ENCODE data around the gene CCDC182.

CCDC182 gene

DNA sequence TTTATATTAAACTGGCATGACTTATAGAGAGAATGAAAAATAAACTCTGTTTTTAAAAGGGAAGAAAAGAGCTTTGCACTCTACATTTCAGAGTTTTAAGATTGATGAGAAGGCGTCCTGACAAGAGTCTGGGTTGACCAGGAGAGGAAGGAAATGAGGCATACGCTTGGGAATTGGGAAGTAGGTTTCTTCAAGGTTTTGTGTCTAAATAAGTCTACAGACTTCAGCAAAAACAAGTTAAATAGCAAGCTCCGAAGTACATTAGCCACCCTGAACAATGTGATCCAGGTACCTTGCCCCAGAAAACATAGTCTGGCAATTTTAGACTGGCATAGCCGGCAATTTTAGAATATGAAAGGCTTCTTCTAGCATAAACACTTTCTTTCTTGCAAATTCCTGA lies 28.5 kb upstream of the CCDC182 start:
- ATAC-seq (replicated peaks) (no peak), DNase-seq (no peak)
- no peaks in the 10 kb centered on the region for H3K4me1 Mint-ChIP-seq (ENCODE audit: low read depth in 2 of 2)
- H3K4me3 Mint-ChIP-seq = no peak overlapping the region
- no peaks in the 10 kb centered on the region for H3K9me3 Mint-ChIP-seq
- peaks cover 60 to 85% of the 10 kb centered on the region in 2 donors for H3K27me3 Mint-ChIP-seq
- no peak overlapping the region for H3K27ac Mint-ChIP-seq
- H3K36me3 Mint-ChIP-seq (ENCODE audit: insufficient read depth) = no peaks in the 10 kb centered on the region

GRCh38 chr17:57772774-57773173 lies 27.7 kb upstream of the CCDC182 start:
- ATAC-seq (replicated peaks) (no peak), DNase-seq (no peak)
- no peak overlapping the region for H3K27ac Mint-ChIP-seq
- no peaks in the 10 kb centered on the region for H3K9me3 Mint-ChIP-seq
- no peaks in the 10 kb centered on the region for H3K36me3 Mint-ChIP-seq (ENCODE audit: insufficient read depth)
- no peak overlapping the region for H3K4me3 Mint-ChIP-seq
- H3K4me1 Mint-ChIP-seq (ENCODE audit: low read depth in 2 of 2) = no peaks in the 10 kb centered on the region
- peaks cover 61 to 77% of the 10 kb centered on the region in 2 donors for H3K27me3 Mint-ChIP-seq

DNA sequence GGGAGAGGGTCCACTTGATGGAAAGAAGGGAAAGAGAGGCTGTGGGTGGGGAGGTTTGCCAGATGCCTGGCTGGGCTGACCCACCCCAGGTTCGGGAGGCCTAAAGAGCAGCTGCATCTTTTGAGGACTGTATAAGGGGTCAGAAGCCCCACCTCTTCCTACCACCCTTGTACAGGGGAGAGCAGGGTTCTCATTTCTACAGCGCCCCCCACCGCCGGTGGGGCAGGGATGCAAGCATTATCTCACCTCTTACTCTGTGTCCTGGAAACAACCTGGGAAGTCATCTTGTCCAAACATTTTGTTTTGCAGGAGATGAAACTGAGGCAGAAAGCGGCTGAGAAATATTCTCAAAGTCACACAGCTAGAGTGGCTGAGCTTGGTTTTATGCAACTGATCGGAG lies 22.5 kb upstream of the CCDC182 start:
- H3K36me3 Mint-ChIP-seq (ENCODE audit: insufficient read depth) = no peaks in the 10 kb centered on the region
- H3K9me3 Mint-ChIP-seq = no peaks in the 10 kb centered on the region
- peaks cover 0 to 2% of the 10 kb centered on the region in 2 donors for H3K4me1 Mint-ChIP-seq (ENCODE audit: low read depth in 2 of 2)

GRCh38 chr17:57766318-57766943 lies 21.3 kb upstream of the CCDC182 start:
- DNase-seq = no peak
- no peak for ATAC-seq (replicated peaks)
- Mint-ChIP-seq H3K27ac (no peak overlapping the region), H3K9me3 (no peaks in the 10 kb centered on the region), H3K4me3 (no peak overlapping the region), H3K27me3 (peaks cover 40 to 47% of the 10 kb centered on the region in 2 donors), H3K36me3 (ENCODE audit: insufficient read depth) (no peaks in the 10 kb centered on the region), H3K4me1 (ENCODE audit: low read depth in 2 of 2) (peaks cover 0 to 2% of the 10 kb centered on the region in 2 donors)

More for the DNA sequence above, 22.5 kb upstream of the CCDC182 start:
- H3K4me3 Mint-ChIP-seq = no peak overlapping the region
- peaks cover 40 to 48% of the 10 kb centered on the region in 2 donors for H3K27me3 Mint-ChIP-seq
- ATAC-seq (replicated peaks) (no peak), DNase-seq (no peak)
- no peak overlapping the region for H3K27ac Mint-ChIP-seq

DNA sequence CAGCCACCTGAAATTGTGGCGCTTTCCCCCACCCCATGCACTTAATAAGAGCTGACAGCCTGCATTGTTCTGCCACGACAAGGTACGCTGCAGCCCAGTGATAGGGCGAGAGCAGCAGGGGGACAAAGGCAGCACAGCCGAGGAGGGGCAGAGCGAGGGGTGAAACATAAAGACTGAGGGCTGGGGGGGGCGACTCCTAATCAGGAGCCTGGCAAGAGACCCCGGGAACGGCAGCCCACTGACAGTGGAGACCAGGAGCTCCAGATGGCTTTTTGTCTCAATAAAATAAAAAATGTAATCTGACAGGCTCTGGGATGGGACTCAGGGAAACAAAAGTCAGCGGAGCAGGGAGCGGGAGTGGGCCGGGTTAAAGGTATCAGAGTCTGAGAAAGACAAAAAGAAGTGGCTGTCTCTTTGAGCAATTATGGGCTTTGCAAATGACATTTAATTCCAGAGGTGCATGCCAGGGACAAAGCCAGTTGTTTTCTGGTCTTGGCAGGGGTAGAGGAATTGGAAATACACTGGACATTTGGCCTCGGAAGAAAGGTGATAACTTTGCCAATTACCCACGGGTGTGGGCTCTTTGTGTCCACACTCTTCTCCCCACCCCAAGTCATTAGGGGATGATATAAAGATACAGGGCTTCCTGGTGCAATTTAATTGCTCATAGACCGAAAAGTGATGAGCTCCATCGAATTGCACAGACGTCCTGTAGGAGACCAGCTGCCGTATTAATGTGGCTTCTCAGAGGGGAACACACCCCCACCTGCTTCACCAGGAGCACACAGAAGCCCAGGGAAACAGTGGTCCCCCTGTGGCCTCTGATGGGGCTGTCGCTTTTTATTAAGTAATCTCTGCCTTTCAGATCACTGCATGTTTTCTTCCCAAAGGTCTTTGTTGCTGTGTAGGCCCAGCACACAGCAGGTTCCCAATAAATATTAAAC lies 17.6 kb upstream of the CCDC182 start:
- DNase-seq = no peak
- no peaks in the 10 kb centered on the region for H3K9me3 Mint-ChIP-seq
- peaks cover 0 to 2% of the 10 kb centered on the region in 2 donors for H3K4me1 Mint-ChIP-seq (ENCODE audit: low read depth in 2 of 2)
- H3K36me3 Mint-ChIP-seq (ENCODE audit: insufficient read depth) = no peaks in the 10 kb centered on the region
- no peak for ATAC-seq (replicated peaks)
- H3K27me3 Mint-ChIP-seq = peaks cover 25 to 43% of the 10 kb centered on the region in 2 donors
- no peak overlapping the region for H3K4me3 Mint-ChIP-seq
- H3K27ac Mint-ChIP-seq = no peak overlapping the region

DNA sequence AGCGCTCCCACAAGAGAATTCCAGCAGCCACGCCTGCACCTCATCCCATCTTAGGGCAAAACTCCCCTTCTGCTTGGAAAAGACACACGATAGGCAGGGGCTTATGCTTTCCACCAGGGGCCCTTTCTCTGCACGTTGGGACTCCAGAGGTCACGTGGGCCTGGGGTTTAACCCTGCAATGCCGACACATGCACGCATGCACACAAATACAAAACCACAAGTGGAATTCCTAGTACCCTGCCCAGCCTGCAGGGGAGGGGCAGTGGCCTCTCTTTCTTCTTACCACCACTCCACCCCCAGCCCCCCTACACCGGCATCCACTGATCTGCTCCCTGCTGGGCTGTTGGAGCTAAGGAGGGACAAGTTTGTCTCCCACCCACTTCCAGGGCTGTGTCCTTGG lies 16.8 kb upstream of the CCDC182 start:
- DNase-seq (no peak), ATAC-seq (replicated peaks) (no peak)
- Mint-ChIP-seq H3K9me3 (no peaks in the 10 kb centered on the region), H3K27ac (no peak overlapping the region), H3K4me1 (ENCODE audit: low read depth in 2 of 2) (peaks cover 0 to 2% of the 10 kb centered on the region in 2 donors), H3K4me3 (no peak overlapping the region), H3K36me3 (ENCODE audit: insufficient read depth) (no peaks in the 10 kb centered on the region), H3K27me3 (peaks cover 25 to 35% of the 10 kb centered on the region in 2 donors)

DNA sequence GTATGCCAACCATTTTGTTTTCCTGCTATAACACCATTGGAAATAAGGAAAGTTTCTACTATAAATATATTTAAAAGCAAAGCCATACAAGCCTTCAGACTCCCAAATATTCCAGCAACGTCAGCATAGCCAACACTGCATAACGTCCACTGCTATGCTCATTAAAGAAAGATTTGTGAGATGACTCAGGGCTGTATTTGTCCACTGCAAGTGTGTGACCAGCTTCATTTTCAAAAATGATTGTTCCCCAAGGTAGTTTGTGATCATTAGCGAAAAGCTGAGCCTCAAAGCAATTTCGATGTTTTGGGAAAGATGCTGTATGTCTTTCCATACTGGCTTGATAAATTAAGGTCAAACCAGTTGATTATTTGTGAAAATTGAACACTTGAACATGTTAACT lies 14.9 kb upstream of the CCDC182 start:
- DNase-seq = no peak
- H3K4me3 Mint-ChIP-seq = no peak overlapping the region
- H3K27ac Mint-ChIP-seq = no peak overlapping the region
- no peak for ATAC-seq (replicated peaks)
- H3K9me3 Mint-ChIP-seq = no peaks in the 10 kb centered on the region
- peaks cover 25 to 34% of the 10 kb centered on the region in 2 donors for H3K27me3 Mint-ChIP-seq
- no peaks in the 10 kb centered on the region for H3K4me1 Mint-ChIP-seq (ENCODE audit: low read depth in 2 of 2)
- H3K36me3 Mint-ChIP-seq (ENCODE audit: insufficient read depth) = no peaks in the 10 kb centered on the region

GRCh38 chr17:57758654-57759053 lies 13.6 kb upstream of the CCDC182 start:
- no peak overlapping the region for H3K4me3 Mint-ChIP-seq
- no peaks in the 10 kb centered on the region for H3K36me3 Mint-ChIP-seq (ENCODE audit: insufficient read depth)
- ATAC-seq (replicated peaks) (no peak), DNase-seq (no peak)
- peaks cover 23 to 26% of the 10 kb centered on the region in 2 donors for H3K27me3 Mint-ChIP-seq
- no peaks in the 10 kb centered on the region for H3K9me3 Mint-ChIP-seq
- no peak overlapping the region for H3K27ac Mint-ChIP-seq
- H3K4me1 Mint-ChIP-seq (ENCODE audit: low read depth in 2 of 2) = no peaks in the 10 kb centered on the region

DNA sequence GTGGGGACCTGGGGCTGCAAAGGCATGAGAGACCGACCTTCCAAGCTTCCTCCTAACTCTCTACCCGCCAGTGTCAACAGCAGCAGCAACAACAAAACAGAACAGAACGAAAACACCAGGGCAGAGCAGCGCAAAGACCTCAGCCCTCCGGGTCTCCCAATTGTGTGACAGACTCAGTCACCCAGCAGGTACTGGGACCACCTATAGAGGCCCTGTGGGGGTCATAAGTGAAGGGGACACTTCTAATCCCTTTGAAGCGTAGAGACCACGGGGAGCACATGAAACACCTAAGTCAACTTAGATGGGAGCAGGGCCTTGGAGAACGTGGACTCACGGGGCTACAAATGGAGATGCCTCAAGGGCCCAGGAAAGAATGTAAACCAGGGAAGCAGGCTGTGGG lies 12.6 kb upstream of the CCDC182 start:
- H3K9me3 Mint-ChIP-seq = no peaks in the 10 kb centered on the region
- ATAC-seq (replicated peaks) (no peak), DNase-seq (no peak)
- no peaks in the 10 kb centered on the region for H3K4me1 Mint-ChIP-seq (ENCODE audit: low read depth in 2 of 2)
- H3K4me3 Mint-ChIP-seq = no peak overlapping the region
- H3K27ac Mint-ChIP-seq = peak overlapping the region in 1 of 2 donors; percentile 16
- peaks cover 13 to 21% of the 10 kb centered on the region in 2 donors for H3K27me3 Mint-ChIP-seq
- H3K36me3 Mint-ChIP-seq (ENCODE audit: insufficient read depth) = no peaks in the 10 kb centered on the region

GRCh38 chr17:57756951-57757350 lies 11.9 kb upstream of the CCDC182 start:
- ATAC-seq (replicated peaks) = no peak
- H3K4me1 Mint-ChIP-seq (ENCODE audit: low read depth in 2 of 2) = no peaks in the 10 kb centered on the region
- H3K36me3 Mint-ChIP-seq (ENCODE audit: insufficient read depth) = no peaks in the 10 kb centered on the region
- DNase-seq = no peak
- no peak overlapping the region for H3K27ac Mint-ChIP-seq
- H3K4me3 Mint-ChIP-seq = no peak overlapping the region
- H3K27me3 Mint-ChIP-seq = peaks cover 6 to 13% of the 10 kb centered on the region in 2 donors
- no peaks in the 10 kb centered on the region for H3K9me3 Mint-ChIP-seq

DNA sequence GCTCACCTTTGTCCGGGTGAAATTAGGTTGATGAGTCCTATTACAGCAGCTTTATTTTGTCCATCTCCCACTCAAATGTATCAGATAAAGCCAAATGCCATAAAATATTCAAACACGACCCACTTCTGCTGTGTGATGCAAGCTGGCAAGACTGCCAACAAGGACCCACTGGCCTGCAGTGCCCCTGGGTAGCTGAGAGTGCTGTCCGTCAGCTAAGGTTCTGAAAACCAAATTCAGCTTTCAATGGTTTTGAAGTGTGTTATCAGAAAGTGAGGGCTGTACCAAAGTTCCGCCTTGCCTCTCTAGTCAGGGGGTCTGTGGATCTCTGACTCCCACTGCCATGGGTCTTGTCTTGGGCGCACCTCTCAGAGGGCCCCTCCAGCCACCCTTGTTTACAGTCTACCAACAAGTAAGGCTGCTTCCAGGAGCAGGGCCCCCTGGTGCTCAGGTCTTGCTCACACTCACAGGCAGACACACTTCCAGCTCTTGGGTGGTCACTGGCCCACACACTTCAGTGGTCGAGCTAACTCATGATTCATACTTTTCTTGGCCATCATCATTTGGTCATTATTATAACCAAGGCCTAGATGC lies 10.5 kb upstream of the CCDC182 start:
- ATAC-seq (replicated peaks) = no peak
- no peak overlapping the region for H3K27ac Mint-ChIP-seq

GRCh38 chr17:57752031-57752905 lies 7.2 kb upstream of the CCDC182 start:
- H3K27ac Mint-ChIP-seq = peak overlapping the region in 1 of 2 donors; percentile 39
- ATAC-seq (replicated peaks) (no peak), DNase-seq (no peak)
- no peaks in the 10 kb centered on the region for H3K27me3 Mint-ChIP-seq
- no peaks in the 10 kb centered on the region for H3K9me3 Mint-ChIP-seq
- peaks cover 8 to 10% of the 10 kb centered on the region in 2 donors for H3K4me1 Mint-ChIP-seq (ENCODE audit: low read depth in 2 of 2)
- no peaks in the 10 kb centered on the region for H3K36me3 Mint-ChIP-seq (ENCODE audit: insufficient read depth)
- no peak overlapping the region for H3K4me3 Mint-ChIP-seq

More for the DNA sequence above, 10.5 kb upstream of the CCDC182 start:
- Mint-ChIP-seq H3K27me3 (peaks cover 0 to 4% of the 10 kb centered on the region in 2 donors), H3K9me3 (no peaks in the 10 kb centered on the region), H3K36me3 (ENCODE audit: insufficient read depth) (no peaks in the 10 kb centered on the region), H3K4me3 (no peak overlapping the region), H3K4me1 (ENCODE audit: low read depth in 2 of 2) (no peaks in the 10 kb centered on the region)
- no peak for DNase-seq

Data from effector memory CD8-positive, alpha-beta T cell (primary cell).